Prostate gland (tissue), 2 donors: ENCODE measurements around the gene ACOX3.

ENCODE experiments used
- CTCF ChIP-seq, 4 experiments: fragments of 200-600 bp in 2 of 4; fragments of 450-650 bp in 2 of 4; sonication (generic) in 2 of 4; IDR thresholded peaks; 1 replicate in 3 of 4; 2 replicates in 1 of 4; pipeline ENCODE4 v1.5.1; 2016 to 2019; ENCODE audit warnings: antibody characterized with exemption in 4 of 4, mild to moderate bottlenecking in 2 of 4, moderate library complexity in 2 of 4
- POLR2A ChIP-seq: fragments of 450-650 bp; IDR thresholded peaks from one replicate; pipeline ENCODE4 v1.6.1; 2016; ENCODE audit warnings: antibody characterized with exemption, mild to moderate bottlenecking

GRCh38 chr4:8381814-8382581 lies 58.5 kb downstream of the ACOX3 start:
- TF ChIP-seq POLR2A (no peak), CTCF (IDR thresholded peaks at IDR 0.05) (no peak)
